Fibroblast of the aortic adventitia (primary cell): ENCODE data around the gene FARP1. TPM values are rescaled to one million over a fixed set of nuclear protein-coding genes. Genes with fewer than 3 reads are reported as not detected.

Experiments used
- DNase-seq: peaks from one replicate; pipeline ENCODE4 v3.0.0-alpha.2; 2010; ENCODE audit warnings: low read depth
- H3K4me3 ChIP-seq: 2 replicates; pipeline ENCODE4 v1.5.1; 2011; ENCODE audit warnings: low read depth, mild to moderate bottlenecking, control low read depth, low read length, moderate library complexity
- total RNA-seq: library from RNA; depleted of rRNA; stranded (reverse); fragments of >200 nt; gene quantifications from 2 replicates; pipeline ENCODE4 v1.2.3, GENCODE V29; 2012; ENCODE audit warnings: low replicate concordance
- TF ChIP-seq, protein P1 (sequence below): IDR thresholded peaks from 2 replicates; pipeline ENCODE4 v1.5.1; 2011; ENCODE audit warnings: mild to moderate bottlenecking, low read length, control low read depth, inconsistent platforms; ENCODE audit not compliant: insufficient read depth

FARP1 gene
- total RNA-seq, 1 donor, result 16.2 TPM

DNA sequence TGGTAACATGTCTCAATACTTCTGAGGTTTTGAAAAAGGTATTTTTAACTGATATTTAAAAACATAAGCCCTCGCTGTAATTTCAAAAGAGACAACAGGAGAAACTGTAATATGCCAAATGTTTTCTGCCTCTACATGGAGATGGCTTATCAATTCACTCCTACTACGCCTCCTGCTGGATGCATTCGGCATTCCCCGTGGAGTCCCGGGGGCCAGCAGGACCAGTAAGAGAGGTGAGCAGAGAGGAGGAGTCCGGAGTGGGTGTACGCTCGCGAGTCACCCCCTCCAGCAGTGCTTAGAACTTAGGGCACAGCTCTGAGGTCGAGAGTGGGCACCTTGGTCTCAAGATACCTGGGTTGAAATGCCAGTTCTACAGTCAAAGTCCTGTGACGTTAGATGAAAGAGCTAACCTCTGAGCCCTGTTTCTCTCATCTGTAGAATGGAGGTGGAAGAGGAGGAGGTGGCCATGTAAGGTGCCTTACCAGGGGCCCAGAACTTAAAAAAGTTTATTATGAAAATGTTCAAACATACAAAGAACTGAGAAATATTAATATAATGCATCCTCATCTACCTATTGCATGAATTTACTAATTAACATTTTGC, 323.8 kb downstream of the FARP1 start:
- TF ChIP-seq, protein P1, sequence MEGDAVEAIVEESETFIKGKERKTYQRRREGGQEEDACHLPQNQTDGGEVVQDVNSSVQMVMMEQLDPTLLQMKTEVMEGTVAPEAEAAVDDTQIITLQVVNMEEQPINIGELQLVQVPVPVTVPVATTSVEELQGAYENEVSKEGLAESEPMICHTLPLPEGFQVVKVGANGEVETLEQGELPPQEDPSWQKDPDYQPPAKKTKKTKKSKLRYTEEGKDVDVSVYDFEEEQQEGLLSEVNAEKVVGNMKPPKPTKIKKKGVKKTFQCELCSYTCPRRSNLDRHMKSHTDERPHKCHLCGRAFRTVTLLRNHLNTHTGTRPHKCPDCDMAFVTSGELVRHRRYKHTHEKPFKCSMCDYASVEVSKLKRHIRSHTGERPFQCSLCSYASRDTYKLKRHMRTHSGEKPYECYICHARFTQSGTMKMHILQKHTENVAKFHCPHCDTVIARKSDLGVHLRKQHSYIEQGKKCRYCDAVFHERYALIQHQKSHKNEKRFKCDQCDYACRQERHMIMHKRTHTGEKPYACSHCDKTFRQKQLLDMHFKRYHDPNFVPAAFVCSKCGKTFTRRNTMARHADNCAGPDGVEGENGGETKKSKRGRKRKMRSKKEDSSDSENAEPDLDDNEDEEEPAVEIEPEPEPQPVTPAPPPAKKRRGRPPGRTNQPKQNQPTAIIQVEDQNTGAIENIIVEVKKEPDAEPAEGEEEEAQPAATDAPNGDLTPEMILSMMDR, result peak; percentile 71
- DNase-seq, result peak; percentile 45
- H3K4me3 ChIP-seq, result no peak overlapping the region

DNA sequence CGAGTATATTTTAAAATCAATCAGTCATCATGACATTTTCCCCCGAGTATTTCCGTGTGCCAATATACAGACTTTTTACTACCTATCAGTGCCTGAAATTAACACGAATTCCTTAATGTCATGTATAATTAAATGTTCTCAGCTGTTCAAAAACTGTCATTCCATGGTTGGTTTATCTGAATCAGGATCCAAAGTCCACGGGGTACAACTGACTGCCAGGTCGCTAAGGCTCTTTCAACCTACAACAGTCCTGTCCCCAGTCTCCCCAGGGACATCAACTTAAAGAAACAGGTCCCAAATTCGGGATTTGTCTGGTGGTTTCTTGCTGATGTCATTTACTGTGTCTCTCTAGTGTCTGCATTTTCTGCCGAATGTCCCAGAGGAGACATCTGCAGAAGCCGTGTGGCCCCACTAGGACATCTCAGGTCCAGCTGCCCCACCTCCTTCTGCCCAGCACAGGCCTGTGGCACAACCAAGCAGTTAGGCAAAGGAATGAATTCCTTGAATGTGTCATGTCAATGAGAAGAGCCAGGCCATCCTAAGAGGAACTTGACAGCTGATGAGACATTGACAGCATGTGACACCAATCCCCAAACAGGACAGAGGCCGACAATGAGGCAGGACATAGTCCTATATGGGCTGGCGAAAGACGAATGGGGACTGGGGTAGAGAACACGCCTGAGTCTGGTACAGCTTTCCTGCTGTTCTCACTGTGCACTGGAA, 324.5 kb downstream of the FARP1 start:
- H3K4me3 ChIP-seq, result no peak overlapping the region
- DNase-seq, result no peak
- TF ChIP-seq, protein P1, result no peak

DNA sequence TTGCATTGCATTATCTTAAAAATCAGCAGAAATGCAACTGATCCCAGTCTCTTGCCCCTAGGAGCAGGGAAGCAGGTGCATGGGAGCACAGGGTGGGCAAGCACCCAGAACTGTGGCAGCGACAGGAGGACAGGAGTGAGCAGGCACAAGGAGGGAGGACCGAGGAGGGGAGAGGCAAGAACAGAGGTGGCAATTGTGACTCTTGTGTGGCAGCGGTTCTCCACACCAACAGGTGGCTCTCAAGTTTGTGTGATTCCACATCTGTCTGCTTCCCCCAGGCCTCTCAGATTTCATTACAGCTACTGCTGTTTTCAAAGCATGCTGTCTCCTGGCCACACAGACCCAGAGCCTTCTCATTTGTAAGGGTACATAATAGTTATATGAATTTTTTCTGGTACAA, 325.5 kb downstream of the FARP1 start:
- H3K4me3 ChIP-seq, result no peak overlapping the region
- no peak for DNase-seq
- TF ChIP-seq, protein P1, result no peak

DNA sequence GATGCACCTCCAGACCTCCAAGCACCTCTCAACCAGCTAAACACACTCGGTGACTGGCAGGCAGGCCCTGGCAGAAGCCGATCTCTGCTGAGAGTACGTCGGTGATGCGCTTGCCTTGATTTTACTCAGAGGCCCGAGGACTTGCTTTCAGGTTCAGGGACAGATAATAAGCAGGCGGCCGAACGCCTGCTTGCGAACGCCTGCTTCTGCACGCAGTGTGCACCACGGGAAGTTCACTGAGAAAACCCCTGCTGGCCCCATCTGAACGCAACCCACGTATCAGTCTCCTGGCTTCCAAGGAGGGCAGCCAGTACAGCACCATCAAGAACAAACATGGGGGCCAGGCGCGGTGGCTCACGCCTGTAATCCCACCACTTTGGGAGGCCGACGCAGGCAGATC, 326.0 kb downstream of the FARP1 start:
- DNase-seq, result no peak
- TF ChIP-seq, protein P1, result no peak
- H3K4me3 ChIP-seq, result no peak overlapping the region

DNA sequence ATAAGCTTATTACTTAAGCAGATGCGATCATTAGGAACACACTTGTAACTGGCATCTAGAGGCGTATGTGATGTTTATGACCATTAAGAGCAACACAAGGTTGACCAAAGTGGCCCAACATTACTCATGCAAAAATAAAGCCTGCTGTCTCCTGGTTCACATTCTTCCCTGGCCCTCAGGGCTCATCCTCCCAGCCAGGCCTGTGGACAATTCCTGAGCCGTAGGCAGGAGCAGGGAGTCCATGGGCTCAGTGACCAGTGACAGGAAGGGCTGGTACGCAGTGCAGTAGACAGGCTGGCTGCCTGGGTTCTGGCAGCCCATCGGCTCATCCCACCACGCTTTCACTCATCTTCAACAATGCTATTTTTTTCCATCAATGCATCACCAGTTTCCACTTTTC, 328.0 kb downstream of the FARP1 start:
- H3K4me3 ChIP-seq, result no peak overlapping the region
- DNase-seq, result no peak
- TF ChIP-seq, protein P1, result no peak

DNA sequence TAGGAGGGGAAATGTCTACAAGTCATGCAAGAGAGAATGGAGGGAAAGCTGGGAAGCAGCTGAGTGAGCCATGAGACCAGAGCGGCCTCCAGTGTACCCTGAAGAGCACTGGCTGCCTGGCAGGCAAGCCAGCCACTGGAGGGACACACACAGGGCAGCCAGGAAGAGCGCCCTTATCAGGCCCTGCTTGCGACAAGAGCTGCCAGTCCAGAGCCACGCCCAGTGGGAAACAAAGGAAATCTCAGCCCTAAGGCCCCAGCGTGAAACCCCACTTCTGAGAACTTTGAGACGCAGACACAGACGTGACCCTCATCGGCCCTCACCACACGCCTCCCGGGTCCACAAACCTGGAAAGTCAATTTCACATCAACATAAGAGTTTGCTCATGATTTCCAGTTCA, 329.0 kb downstream of the FARP1 start:
- no peak overlapping the region for H3K4me3 ChIP-seq
- TF ChIP-seq, protein P1, result no peak
- DNase-seq, result no peak
